ENCODE measurements around the gene SMIM12.

Gene SMIM12

DNA sequence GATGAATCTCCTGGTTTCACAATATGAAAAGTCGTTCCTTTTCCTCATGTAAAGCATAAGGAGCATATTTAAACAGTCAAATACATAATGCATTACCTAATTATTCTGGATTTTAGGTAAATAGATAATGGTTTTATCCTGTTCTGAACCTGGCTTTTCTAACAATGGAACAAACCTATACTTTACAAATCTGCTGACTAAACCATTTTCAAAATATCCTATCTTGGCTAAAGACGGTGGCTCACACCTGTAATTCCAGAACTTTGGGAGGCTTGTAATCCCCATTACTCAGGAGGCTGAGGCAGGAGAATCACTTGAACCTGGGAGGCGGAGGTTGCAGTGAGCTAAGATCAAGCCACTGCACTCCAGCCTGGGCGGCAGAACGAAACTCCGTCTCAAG is 2.9 kb downstream of the SMIM12 start:
- H3K4me1 ChIP-seq, result peaks cover 20 to 25% (median 22%) of the 10 kb centered on the region in 10 experiments
- no peak overlapping the region for H3K4me3 ChIP-seq
- H3K9me3 ChIP-seq (replicated peaks in 1 of 11), result no peaks in the 10 kb centered on the region
- H3K27me3 ChIP-seq, result no peaks in the 10 kb centered on the region
- peaks cover 29 to 49% (median 46%) of the 10 kb centered on the region in 11 experiments for H3K36me3 ChIP-seq
- no peak overlapping the region for H3K27ac ChIP-seq
- no peak overlapping the region for H3K4me2 ChIP-seq
- peaks cover 6 to 66% (median 60%) of the 10 kb centered on the region in 11 experiments; a peak in 18 of 22 replicates for H4K20me1 ChIP-seq
- TF ChIP-seq Cebpa-rat (IDR thresholded peaks at IDR 0.05), result no peak
- no peak overlapping the region for H3K9ac ChIP-seq

DNA sequence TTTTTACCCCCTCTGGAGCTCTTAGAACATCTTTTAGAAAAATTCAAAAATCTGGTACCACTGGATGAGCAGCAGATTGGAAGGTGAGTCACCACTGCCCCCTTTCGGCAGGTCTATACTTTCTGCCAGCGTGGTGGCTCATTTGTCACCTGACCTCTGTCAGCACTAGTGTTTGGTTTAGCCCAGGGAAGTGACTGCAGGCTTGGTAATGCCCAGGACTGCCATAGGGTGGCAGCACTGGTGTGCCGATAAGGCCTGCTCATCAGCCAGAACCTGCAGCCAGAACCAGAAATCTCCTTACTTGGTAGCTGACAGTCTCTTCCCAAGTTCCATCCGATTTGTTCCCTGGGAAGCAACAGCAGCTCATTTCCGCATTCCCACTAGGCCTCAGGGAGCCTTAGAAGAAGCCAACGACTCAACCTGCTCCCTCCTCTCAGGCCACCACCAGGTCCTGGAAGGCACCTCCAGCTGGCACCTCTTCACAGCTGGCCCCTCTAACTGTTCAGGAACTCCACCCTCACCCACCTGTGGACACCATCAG is 6.8 kb downstream of the SMIM12 start:
- H3K27ac ChIP-seq, result no peak overlapping the region
- H3K4me2 ChIP-seq, result no peak overlapping the region
- no peaks in the 10 kb centered on the region for H3K9me3 ChIP-seq (replicated peaks in 1 of 11)
- TF ChIP-seq Cebpa-rat (IDR thresholded peaks at IDR 0.05), result no peak
- H3K9ac ChIP-seq, result no peak overlapping the region
- no peak overlapping the region for H3K4me3 ChIP-seq
- H3K36me3 ChIP-seq, result peaks cover 54 to 87% (median 74%) of the 10 kb centered on the region in 11 experiments
- peaks cover 1 to 6% (median 5%) of the 10 kb centered on the region in 10 experiments for H3K4me1 ChIP-seq
- H4K20me1 ChIP-seq, result peaks cover 11 to 95% (median 86%) of the 10 kb centered on the region in 11 experiments; a peak in 20 of 22 replicates
- no peaks in the 10 kb centered on the region for H3K27me3 ChIP-seq

DNA sequence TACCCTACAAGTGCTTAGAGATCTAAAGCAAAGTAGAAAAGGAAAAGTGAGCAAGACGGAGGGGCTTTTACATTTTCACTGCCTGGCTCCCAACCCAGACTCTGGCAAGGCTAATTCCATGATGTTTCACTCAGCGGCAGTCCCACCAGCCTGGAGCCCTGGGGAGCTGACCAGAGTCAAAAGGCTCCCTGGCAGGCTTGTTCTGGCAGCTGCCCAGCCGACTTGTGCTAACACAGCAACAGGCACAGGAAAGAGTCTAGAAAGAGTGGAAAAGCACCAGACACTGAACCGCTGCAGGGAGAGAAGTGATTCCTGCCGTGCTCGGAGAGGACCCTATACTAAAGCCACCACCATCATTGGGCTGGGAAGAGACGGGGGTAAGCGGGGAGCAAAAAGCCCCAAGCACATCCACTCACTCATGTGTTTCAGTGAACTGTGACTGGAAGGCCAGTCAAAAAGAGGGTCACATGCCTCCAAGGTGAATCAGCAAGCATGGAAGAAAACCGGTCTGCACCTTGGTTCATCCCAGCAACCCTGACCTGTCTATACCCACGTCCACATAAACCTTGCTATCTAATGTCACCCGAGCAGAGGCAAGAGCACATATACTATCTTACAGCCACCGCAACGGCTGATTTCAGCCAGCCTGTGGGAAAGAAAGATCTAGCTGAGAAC is 8.0 kb downstream of the SMIM12 start:
- Histone ChIP-seq H3K4me3 (no peak overlapping the region), H4K20me1 (peaks cover 11 to 98% (median 86%) of the 10 kb centered on the region in 11 experiments; a peak in 20 of 22 replicates), H3K4me1 (no peaks in the 10 kb centered on the region), H3K27me3 (no peaks in the 10 kb centered on the region), H3K4me2 (no peak overlapping the region), H3K9ac (peak overlapping the region in 1 of 11 experiments; percentile 7; a peak in 2 of 22 replicates), H3K9me3 (replicated peaks in 1 of 11) (no peaks in the 10 kb centered on the region), H3K36me3 (peaks cover 54 to 93% (median 75%) of the 10 kb centered on the region in 11 experiments), H3K27ac (no peak overlapping the region)
- no peak for TF ChIP-seq Cebpa-rat (IDR thresholded peaks at IDR 0.05)

DNA sequence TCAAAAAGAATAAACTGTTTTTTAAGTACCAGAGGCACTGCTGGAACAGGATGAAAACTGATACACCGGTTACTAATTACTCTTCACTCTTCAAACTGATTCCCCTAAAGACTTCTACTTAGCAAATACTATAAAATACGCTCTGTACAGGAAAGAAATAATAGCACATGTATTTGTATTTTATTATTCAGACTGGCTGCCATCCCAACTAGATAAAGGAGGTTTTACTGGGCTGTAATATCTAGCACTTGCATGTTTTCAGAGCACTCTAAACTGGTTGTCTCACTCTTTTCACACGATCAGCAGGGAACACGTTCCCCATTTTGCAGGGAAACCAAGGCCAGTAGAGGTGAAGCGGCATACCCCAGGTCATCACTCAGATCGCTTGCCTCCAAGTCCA is 9.2 kb downstream of the SMIM12 start:
- H3K36me3 ChIP-seq, result peaks cover 47 to 81% (median 63%) of the 10 kb centered on the region in 11 experiments
- no peak overlapping the region for H3K4me3 ChIP-seq
- no peak for TF ChIP-seq Cebpa-rat (IDR thresholded peaks at IDR 0.05)
- H4K20me1 ChIP-seq, result peaks cover 20 to 98% (median 83%) of the 10 kb centered on the region in 11 experiments; a peak in 20 of 22 replicates
- 0 out of 22 replicates have a peak overlapping the region, but pooled peaks of 1 of the 11 experiments have one; percentile 9 for H3K9ac ChIP-seq
- H3K27me3 ChIP-seq, result no peaks in the 10 kb centered on the region
- H3K4me1 ChIP-seq, result no peaks in the 10 kb centered on the region
- no peaks in the 10 kb centered on the region for H3K9me3 ChIP-seq (replicated peaks in 1 of 11)
- no peak overlapping the region for H3K4me2 ChIP-seq
- no peak overlapping the region for H3K27ac ChIP-seq

DNA sequence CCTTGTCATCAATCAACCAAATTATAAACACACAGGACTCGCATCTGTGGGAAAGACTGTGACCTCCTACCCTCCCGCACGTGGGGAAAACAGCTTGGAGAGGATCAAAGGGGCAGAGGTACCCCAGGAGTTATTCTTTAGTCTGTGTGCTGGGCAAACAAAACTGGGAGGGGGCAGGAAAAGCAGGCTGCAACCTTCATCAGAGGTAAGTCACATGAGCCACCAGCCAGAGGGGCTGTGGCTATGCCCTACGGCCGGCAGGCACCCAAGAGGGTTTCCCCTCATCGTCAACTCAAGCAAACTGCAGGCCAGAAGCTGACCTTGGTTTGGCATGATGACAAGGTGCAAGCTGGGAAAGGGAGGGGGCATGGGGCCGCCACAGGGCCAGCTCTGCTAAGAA is 12.5 kb downstream of the SMIM12 start:
- Histone ChIP-seq H4K20me1 (peaks cover 18 to 93% (median 63%) of the 10 kb centered on the region in 11 experiments; a peak in 19 of 22 replicates), H3K9me3 (replicated peaks in 1 of 11) (no peaks in the 10 kb centered on the region), H3K4me1 (peaks cover 0 to 18% (median 8%) of the 10 kb centered on the region in 10 experiments; a peak in 11 of 20 replicates), H3K4me3 (no peak overlapping the region), H3K27me3 (no peaks in the 10 kb centered on the region), H3K9ac (no peak overlapping the region), H3K4me2 (no peak overlapping the region), H3K36me3 (peaks cover 21 to 51% (median 36%) of the 10 kb centered on the region in 11 experiments; a peak in 21 of 22 replicates), H3K27ac (no peak overlapping the region)
- no peak for TF ChIP-seq Cebpa-rat (IDR thresholded peaks at IDR 0.05)

DNA sequence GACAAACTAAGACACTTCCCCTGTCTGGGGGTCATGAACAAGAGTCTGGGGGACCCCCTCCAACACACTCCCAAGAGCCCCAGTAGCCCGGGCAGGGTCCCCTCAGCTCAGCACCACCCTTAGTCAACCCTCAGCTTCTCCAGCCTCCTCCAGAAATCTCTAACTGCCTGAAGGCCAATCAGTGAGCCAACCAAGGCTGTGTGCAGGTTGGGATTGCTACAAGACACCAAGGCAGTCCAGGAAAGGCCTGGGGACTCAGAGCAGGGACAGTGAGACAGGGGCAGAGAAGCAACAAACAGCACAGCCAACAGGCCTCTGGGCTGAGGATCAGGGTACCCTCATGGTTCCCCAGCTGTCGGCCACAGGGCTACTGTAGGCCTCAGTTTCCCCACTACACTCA is 13.3 kb downstream of the SMIM12 start:
- TF ChIP-seq Cebpa-rat (IDR thresholded peaks at IDR 0.05), result no peak
- Histone ChIP-seq H3K9me3 (replicated peaks in 1 of 11) (no peaks in the 10 kb centered on the region), H3K27ac (no peak overlapping the region), H3K4me2 (no peak overlapping the region), H3K36me3 (peaks cover 13 to 43% (median 28%) of the 10 kb centered on the region in 11 experiments; a peak in 20 of 22 replicates), H3K9ac (peak overlapping the region in 1 of 11 experiments; percentile 3; a peak in 1 of 22 replicates), H3K4me1 (peaks cover 0 to 18% (median 8%) of the 10 kb centered on the region in 10 experiments; a peak in 11 of 20 replicates), H4K20me1 (peaks cover 12 to 92% (median 55%) of the 10 kb centered on the region in 11 experiments; a peak in 18 of 22 replicates), H3K27me3 (no peaks in the 10 kb centered on the region), H3K4me3 (no peak overlapping the region)

DNA sequence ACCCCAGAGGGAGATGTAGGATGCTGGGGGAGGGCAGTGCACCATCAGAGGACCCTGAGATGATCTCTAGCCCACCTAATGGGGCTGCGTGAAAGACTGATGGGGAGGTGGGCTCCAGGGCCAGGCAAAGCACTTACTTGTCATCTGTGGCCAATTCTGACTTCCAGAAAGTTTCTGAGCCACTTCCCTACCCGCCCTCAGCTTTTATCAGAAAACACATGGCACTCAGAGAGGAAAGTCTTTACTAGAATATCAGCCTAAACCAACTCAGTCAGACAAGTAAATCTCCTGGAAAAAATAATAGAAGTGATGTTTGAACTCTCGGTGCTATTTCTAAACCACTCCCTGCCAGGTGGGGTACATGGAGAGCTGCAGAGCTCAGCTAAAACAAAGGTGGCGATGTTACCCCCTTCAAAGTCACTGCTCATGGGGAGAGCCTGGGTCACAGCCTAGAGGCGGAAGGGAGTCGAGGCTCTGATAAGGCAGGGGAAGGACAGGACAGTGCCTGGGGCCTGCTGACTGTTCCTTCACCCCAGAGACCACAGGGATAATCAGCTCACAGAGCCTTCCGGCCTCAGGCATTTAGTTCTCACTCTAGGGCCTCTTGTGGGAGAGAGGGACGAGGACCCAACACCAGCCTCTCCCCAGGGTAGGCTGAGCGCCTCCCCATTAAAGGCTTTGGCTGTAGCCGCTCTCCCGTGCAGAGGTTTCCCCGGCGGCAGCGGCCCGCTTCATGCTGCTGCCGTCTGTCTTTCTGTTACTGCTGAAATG is 14.2 kb downstream of the SMIM12 start:
- Histone ChIP-seq H3K4me3 (no peak overlapping the region), H3K9ac (peak overlapping the region in 1 of 11 experiments; percentile 3; a peak in 1 of 22 replicates), H3K36me3 (peaks cover 4 to 35% (median 18%) of the 10 kb centered on the region in 11 experiments; a peak in 17 of 22 replicates), H3K9me3 (replicated peaks in 1 of 11) (no peaks in the 10 kb centered on the region), H4K20me1 (peaks cover 10 to 86% (median 45%) of the 10 kb centered on the region in 11 experiments; a peak in 16 of 22 replicates), H3K27ac (no peak overlapping the region), H3K4me1 (peaks cover 0 to 18% (median 8%) of the 10 kb centered on the region in 10 experiments; a peak in 11 of 20 replicates), H3K4me2 (no peak overlapping the region), H3K27me3 (no peaks in the 10 kb centered on the region)
- TF ChIP-seq Cebpa-rat (IDR thresholded peaks at IDR 0.05), result no peak

DNA sequence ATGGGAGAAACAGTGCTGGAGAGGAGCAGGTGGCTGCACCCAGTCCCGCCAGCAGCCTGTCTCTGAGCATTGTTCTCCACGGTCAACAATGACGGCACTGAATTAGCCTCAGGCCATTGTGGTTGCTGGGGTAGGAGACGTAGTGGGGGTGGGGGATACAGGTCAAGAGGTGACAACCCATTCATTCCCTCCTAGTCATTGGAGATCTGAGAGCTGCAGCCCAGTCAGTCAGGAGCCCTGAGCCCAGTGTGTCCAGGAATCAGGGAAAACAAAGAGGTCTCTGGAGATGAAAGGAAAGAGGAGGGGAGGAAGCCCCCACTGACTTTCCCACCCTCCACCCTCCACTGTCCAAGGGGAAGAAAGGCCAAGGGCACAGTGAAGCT is 15.3 kb downstream of the SMIM12 start:
- Histone ChIP-seq H3K4me1 (peaks cover 0 to 18% (median 8%) of the 10 kb centered on the region in 10 experiments; a peak in 11 of 20 replicates), H3K27me3 (no peaks in the 10 kb centered on the region), H3K9ac (no peak overlapping the region), H4K20me1 (peaks cover 10 to 78% (median 41%) of the 10 kb centered on the region in 11 experiments; a peak in 14 of 22 replicates), H3K4me2 (peak overlapping the region in 1 of 11 experiments; percentile 53; a peak in 1 of 22 replicates), H3K4me3 (no peak overlapping the region), H3K9me3 (replicated peaks in 1 of 11) (no peaks in the 10 kb centered on the region), H3K27ac (no peak overlapping the region), H3K36me3 (peaks cover 0 to 26% (median 9%) of the 10 kb centered on the region in 11 experiments; a peak in 13 of 22 replicates)
- no peak for TF ChIP-seq Cebpa-rat (IDR thresholded peaks at IDR 0.05)
